Activated CD4-positive, alpha-beta T cell treated with anti-CD3 and anti-CD28 coated beads for 24 hours (primary cell): Measurements from ENCODE around the gene ADAMTS16.

Experiments used
- DNase-seq, 2 donors: peaks; one replicate each; pipeline ENCODE4 v3.0.0-alpha.2; 2020; ENCODE audit warnings: low read depth in 2 of 2

Gene ADAMTS16

DNA sequence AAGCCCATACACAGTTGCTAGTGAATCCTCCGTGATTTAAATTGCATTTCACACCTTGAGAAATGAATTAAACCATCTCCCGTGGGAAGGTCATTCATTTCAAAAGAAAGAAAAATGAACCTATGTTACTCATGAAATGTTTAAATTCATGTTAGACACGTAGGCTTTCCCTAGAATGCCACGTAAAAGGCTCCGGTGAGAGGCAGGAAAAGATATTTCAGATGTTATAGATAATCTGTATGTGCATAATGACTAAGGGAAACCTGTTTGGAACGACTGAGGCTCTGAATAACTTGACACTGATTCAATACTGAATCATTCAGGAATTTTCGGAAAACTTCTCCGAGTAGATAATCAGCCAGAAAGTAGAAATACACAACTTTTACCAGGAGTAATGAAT, 148.1 kb downstream of the ADAMTS16 start:
- DNase-seq: no peak

DNA sequence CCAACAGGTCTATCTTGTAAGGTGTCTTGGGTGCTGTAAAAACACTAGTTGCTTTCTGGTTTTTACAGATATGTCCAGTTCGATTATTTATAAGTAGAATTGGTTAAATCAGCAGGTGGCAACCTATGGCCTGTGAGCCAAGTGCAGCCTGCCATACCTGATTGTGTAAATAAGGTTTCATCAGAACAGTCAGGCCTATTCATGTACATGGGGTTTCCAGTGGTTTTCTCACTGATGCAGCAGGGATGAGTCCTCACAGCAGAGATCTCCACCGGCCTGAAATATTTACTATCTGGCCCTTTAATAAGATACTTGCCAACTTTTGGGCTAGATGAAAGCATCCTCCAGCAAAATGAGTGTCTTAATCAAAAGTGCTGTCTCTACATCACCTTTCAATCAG, 149.4 kb downstream of the ADAMTS16 start:
- no peak for DNase-seq

DNA sequence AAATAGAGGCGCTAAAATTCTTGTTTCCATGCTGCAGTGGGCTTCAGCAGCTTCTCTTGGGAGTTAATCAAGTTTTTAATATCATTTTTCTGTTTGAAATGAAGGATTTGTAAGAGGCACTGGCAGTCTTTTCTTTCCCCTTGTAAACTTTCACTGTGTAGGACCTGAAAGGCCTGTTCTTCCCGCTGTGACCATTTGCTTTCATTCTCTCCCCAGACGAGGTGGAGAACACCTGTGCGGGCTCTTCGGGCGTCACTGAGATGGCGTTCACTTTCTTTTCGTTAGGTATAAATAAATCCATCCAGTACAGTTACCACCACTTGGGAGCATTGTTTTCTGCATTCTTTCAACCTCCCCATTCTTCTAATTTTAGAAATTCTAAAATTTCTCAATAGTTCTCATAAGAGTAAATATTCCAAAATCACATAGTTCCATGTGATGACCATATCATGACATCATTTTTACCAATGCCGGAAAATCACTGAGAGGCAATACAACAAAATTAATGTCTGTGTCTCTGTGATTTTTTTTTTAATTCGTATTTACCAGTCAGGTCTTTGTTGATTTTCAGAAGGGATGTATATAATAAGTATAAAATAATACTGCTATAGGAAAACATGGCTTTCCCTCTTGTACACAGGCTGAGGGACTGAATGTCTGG, 150.7 kb downstream of the ADAMTS16 start:
- DNase-seq: no peak

DNA sequence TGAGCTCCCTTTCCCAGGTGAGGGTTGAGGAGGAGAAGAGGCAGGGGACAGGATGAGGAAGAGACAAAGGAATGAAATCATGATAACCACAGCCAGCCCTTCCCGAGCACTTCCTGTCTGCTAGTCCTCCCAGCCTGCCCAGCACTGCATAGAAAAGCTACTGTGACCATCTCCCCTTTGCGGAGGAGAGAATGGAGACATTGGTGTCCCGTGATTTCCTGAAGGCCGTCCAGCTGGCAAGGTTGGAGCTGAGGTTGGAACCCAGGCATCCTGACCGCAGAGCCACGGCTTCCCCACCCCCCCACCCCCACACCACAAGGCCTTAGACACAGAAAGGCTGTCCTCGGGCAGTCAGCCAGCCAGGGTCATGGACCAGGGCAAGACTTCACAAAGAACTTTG, 151.2 kb downstream of the ADAMTS16 start:
- DNase-seq: no peak

DNA sequence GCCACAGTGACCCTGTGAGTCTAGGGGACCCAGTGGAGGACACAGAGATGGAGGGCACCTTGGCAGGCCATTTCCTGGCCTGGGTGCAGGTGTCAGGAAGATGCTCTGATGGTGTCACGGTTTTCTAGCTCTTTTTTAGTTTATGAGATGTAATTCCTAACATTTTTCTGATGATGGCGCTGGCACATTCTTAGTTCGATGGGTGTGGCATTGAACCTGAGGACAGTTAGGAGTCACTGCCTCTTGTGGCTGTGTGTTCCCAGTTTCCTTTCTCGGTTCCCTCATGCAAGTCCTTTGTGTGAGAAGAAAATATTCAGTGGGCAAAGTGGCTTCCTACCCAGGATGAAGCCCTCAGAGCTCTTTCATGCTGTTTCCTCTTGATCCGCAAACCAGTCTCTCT, 152.9 kb downstream of the ADAMTS16 start:
- DNase-seq: no peak

DNA sequence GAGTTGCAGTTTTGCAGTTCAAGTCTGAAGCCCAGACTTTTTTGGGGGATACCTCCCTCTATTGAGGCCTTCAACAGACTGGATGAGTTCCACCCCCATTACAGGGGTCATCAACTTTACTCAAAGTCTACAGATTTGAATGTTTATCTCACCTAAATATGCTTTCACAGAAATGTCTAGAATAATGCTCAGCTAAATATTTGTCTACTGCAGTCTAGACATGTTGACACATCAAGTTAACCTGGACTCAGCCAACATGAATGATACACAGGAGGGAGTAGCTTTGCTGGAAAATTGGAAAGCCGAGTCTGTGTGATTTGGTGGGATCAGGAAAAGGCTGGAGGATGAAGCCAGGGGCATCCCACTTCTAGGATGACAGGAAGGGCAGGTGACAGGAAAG, 154.3 kb downstream of the ADAMTS16 start:
- no peak for DNase-seq

DNA sequence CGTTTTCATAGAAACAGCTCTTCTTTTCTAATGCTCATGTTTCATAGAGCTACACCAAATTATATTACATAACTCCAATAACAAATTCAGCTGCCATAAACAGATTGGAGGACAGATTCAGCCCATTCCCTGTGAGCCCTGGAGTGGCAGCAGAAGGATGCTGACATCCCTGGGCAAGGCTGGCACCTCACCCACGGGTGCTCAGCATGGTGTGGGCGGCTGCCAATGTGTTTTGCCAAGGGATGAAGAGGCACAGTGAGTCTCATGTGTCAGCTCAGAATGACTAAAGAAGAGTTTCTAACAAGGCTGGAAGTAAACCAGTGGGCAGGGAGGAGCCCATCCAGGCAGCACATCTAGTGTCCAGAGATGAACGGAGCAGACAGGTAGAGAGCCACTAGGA, 155.2 kb downstream of the ADAMTS16 start:
- DNase-seq: no peak

DNA sequence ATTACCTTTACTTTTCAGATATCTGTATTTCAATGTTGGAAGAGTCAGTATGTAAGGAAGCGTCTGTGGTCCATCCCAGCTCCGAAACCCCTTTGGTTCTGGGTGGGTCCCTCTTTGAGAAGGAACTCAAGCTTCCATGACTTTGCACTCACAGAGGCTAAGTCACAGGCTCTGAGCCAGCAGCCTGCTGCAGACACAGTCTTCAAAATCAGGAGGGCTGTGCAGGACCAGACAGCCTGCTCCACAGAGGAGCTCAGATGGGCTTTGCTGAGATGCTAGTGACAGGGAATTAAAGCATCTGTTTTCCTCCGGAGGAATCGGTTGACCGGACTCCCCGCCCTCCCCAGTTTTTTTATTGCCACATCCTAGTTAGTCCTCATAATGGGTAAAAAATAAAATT, 155.9 kb downstream of the ADAMTS16 start:
- no peak for DNase-seq

DNA sequence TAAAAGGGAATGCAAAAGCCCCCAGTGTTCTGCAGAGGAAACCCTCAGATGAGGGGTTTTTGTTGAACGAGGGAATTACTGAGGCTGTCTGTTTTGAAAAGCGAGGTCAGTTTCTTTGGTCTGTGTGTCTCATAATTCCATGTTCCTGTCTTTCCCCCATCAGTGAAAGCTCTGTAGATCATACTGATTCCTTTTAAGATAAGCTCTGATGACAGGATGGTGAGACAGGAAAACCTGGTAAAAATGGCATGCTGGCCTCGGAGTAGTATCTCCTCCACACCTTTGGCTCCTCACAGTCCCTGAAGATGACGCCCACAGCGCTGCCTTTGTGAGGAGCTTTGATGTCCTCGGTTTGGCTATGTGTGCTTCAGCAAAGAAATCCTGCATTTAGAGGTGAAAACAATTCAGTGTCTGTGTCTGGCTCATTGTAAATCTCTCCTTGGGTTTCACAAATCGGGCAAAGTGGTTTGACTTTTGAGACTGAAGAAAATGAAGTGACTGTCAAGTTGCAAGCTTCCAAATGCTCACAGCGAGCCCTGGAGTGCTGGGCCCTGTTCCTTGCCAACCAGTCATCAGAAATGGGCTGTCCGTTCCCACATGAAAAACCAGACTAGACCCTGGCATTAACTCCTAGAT, 157.4 kb downstream of the ADAMTS16 start:
- no peak for DNase-seq

DNA sequence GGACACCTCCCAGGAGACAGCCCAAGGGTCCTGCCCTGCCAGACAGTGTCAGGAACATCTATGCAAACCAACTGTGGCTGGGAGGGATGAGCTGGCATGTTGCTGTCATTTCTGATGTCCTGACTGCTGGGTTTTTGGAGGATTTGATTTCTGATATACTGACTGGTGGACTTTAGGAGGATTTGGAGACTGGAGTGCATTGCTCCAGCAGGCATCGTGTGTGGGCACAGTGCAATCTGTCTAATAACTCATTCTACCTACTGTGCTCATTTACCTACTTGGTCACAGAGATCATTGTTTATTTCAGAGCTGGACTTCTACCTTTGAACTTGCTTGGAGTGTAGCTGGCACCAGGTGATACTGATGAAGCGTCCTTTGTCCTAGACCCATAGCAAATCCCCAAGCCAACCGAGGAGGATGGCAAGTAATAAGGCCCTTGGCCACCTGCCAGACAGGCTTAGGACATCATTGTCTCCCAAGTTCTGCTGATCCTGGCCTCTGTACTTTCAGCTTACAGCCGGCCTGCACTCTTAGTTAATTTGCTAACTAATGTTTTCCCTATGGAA, 158.0 kb downstream of the ADAMTS16 start:
- DNase-seq: no peak

DNA sequence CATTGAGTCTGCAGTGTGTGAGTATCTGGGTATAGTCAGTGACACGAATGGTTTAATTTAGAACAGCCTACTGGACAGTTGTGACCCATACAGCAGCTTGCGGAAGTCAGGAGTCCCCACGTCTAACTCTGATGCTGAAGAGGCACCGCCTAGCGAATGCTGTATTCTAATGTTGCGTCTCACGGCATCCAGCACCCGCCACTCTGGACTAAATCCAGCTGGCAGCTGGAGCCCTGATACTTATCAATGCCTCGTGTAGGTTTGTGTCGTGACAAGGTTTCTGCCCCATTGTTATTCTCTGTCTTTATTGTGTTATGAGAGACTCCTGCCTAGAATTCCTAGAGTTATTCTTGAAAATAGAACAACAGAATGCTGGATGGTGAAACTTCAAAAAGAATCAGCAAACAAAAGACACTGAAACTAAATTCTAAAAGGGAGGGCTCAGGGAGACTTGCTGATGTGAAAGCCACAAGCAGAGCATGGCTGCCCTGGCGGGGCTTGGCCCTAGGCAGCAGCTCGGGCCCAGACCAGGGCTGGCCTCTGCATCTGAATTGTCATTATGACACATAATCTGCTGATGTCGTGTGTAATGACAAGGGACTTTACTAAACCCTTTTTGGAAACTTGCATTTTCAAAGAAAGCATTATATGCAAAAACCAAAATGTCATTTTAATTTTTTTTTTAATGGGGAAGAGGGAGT, 158.9 kb downstream of the ADAMTS16 start:
- no peak for DNase-seq

DNA sequence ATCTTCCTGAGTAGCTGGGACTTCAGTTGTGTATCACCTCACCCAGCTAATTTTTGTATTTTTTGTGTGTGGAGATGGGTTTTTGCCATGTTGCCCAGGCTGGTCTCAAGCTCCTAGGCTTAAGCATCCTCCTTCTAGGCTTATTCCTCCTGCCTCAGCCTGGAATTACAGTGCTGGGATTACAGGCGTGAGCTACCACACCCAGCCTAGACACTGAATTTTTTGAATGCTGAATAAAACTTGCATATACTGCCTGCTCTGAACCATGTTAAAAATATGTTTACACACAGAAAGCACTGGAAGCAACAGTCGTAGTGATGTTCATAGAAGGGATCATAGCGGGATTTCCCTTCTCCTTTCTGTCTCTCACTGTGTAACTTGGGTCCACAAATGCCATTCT, 161.0 kb downstream of the ADAMTS16 start:
- DNase-seq: no peak

DNA sequence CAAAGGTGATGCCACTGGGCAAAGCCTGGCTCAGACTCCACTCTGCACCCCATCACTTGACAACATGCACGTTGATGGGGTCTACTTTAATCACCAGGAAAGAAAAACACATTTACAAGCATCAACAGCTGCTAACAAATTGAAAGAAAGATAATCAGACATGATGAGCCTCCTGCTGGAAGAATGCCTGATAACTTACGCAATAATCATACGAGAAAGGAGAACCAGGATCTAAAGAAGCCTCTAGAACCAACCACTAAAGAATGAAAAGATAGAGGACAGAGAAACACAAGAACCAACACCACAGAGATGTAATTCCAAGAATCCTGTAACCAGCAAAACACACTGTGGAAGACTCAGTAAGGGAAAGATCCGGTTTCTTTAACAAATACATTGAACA, 162.1 kb downstream of the ADAMTS16 start:
- DNase-seq: no peak

DNA sequence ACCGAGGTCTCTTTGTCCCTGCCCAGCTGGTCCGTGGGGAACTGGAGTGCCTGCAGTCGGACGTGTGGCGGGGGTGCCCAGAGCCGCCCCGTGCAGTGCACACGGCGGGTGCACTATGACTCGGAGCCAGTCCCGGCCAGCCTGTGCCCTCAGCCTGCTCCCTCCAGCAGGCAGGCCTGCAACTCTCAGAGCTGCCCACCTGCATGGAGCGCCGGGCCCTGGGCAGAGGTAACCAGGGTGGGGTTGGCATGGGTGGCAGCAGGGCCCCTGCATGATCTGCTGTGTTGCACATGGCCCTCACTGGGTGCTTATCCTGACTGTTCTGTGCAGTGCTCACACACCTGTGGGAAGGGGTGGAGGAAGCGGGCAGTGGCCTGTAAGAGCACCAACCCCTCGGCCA, 163.1 kb downstream of the ADAMTS16 start:
- DNase-seq: no peak

DNA sequence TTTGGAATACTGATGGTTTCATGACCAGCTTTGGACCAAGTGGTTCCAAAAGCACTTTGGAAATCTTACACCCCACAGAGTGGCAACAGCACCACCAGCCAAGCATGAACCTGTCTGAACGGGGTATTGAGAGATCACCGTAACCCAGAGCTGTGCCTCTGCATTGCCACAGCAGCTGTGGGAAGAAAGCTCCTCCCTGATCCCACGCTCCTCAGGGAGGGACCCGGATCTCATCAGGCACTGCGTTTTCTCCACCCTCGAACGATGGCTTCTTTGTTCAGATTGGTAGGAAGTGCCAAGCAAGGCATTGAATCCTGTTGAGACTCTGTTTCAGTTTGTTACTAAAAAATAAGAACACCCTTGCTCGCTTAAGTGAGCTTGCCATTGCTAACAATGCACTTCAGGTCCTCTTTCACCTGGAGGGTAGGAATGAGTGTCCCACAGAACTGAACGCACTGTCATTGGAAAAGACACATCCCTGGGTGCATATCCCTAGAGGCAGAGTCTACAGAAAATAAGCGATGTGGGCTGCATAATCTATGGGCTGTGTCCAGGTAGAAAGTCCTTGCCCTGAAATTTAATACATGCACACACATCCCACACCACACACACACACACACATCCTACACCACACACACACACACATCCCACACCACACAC, 164.4 kb downstream of the ADAMTS16 start:
- no peak for DNase-seq

DNA sequence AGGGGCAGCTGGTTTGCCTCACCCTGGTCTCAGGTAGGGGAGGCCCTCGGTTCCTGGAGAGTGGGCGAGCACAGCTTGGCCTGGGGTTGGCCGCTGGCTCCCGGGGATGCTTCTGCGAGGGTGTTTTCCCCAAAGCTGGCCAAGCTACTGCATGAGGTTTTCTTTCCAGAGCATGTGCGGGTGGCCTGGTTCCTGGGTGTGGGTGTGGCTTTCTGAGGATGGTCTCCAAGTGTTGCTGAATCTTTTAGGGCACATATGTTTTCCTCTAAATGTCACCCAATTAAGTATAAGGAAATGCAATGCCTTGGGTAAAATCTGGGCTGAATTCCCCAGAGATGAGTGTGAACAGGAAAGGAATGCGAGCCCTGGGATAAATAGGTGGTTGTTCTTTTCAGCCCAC, 166.6 kb downstream of the ADAMTS16 start:
- no peak for DNase-seq

DNA sequence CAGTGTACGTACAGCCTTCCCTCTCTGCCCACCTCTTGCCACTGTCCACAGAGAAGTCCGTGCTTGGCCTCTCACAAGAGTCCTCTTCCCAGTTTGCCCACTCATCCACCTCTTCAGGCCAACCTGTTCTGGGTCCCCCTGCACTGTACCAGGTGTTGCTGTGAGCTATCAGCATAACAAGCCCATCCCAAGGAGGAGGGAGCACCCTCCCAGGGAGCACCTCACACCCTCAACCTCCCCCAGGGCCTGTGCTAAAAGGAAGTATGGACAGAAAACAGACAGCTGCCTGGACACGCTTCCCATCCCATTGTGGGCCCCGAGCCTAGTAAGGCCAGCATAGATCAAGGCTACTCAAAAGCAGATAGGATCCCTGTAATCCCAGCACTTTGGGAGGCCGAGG, 168.2 kb downstream of the ADAMTS16 start:
- DNase-seq: no peak

DNA sequence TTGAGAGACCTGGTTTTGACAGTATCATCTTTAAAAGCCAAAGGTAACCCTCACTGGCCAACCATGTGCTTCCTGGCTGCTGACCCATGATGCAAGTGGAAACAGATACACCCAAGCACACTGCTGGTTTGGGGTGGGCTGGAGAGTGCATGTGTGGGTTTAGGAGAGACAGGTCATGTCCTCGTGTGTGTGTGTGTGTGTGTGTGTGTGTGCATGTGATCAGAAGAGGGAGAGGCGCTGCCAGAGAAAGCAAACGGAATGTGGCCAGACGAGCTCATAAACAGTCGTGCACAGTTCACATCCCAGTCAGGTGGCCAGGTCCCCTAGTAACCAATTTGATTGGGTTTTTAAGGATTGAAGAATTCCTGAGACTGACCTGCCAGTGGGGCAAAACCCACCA, 169.5 kb downstream of the ADAMTS16 start:
- DNase-seq: no peak

DNA sequence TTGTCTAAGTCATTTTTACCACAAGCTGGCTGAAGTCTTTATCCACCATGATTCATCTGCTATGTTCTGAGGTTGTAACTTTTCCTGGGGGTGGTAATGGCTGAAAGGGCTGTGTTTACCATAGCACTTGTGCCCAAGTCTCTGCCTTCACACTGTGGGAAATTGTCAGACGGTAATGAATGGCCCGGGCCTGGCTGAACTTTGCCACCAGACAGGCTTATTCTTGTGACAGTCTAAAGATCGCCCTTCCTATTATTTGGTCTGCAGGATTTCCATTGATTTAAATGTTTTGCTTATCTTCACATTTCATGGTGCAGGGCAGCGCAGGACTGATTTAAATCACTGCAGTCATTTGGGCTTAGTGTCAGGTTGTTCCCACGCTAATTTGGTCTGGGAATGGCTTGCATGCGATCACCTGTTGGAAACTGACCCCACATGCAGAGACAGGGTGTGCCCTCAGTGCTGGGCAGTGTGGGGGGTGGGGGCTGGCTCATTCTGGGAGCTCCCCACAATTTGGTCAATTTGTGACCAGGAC, 173.0 kb downstream of the ADAMTS16 start:
- DNase-seq: no peak

DNA sequence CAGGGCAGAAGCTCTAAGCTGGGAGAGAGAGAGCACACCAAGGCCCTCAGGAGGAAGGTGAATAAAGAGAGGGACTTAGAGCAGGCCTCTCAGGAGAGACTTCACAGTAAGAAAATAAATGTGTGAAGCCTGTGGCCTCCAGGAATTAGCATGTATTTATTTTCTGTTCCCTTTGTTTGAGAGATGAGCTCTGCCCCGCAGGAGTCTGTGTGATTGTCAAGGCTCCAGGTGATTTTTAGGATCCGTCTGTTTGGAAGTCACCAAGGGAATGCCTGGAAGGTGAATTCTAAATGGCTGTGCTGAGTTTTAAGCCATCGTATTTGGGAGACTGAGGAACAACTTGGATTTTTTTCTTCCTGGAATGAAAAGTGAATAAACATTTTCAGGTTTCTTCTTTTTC, 174.0 kb downstream of the ADAMTS16 start:
- DNase-seq: no peak

DNA sequence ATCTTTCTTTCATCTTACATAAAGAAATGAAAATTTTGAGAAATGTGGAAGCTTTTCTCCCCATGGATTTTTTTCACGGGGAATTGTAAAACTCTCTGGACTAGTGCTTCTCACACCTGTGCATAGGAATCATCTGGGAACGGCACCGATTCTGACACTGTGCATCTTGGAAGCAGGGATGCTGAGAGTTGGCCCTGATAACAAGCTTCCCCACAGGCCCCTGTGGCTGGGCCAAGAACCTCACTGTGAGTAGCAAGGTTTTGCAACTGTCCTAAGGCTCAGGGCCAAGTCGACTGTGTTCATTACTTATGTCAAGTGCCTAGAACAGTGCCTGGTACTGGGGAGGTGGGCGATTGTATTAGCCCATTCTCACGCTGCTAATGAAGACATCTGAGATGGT, 174.5 kb downstream of the ADAMTS16 start:
- DNase-seq: no peak
